Pancreas (tissue), 10 donors: ENCODE results near the gene PITPNM3. TPM values are rescaled to one million over a fixed set of nuclear protein-coding genes. Genes with fewer than 3 reads are reported as not detected.

ENCODE experiments used
- ATAC-seq, 4 donors: fragments of 200-7000 bp; cut with Tn5 transposase; one replicate each; pipeline versions ENCODE4 v1.8.0 to v1.9.1; 2020; ENCODE audit warnings: mild to moderate bottlenecking in 4 of 4, moderate library complexity in 4 of 4
- DNase-seq, 6 donors: peaks; one replicate each; pipeline ENCODE4 v3.0.0-alpha.2; 2020
- FAIRE-seq: peaks from 2 replicates; lab custom pipeline; 2012; peaks lifted over from hg19 to GRCh38; lab: Jason Lieb, UNC
- H3K27ac ChIP-seq, 4 donors: fragments of 200-600 bp; sonication (generic); 1 replicate in 3 of 4; 2 replicates in 1 of 4; pipeline versions ENCODE4 v1.5.0 to v1.8.0; 2020
- H3K27me3 ChIP-seq, 4 donors: fragments of 200-600 bp; one replicate each; pipeline ENCODE4 v1.8.0; 2021
- H3K36me3 ChIP-seq, 3 donors: fragments of 200-600 bp; sonication (generic) in 1 of 3; one replicate each; pipeline versions ENCODE4 v1.5.0 to v1.8.0; 2020 to 2021
- H3K4me1 ChIP-seq, 3 donors: fragments of 200-600 bp; one replicate each; pipeline ENCODE4 v1.8.0; 2021
- H3K4me3 ChIP-seq, 4 donors: fragments of 200-600 bp; sonication (generic) in 2 of 4; one replicate each; pipeline versions ENCODE4 v1.5.0 to v1.8.0; 2020 to 2021
- H3K9me3 ChIP-seq, 4 donors: fragments of 200-600 bp; one replicate each; pipeline ENCODE4 v1.8.0; 2021
- CTCF ChIP-seq, 4 donors: fragments of 200-600 bp; sonication (generic) in 3 of 4; IDR thresholded peaks; one replicate each; pipeline versions ENCODE4 v1.5.0 to v1.8.0; 2021; ENCODE audit warnings: antibody characterized with exemption in 4 of 4
- WGBS, 2 donors: extraction: QIAGEN DNeasy Blood & Tissue Kit; methylation state at CpG; one replicate each; pipeline ENCODE4 v1.1.7; 2013; 5-methylcytosine and 5-hydroxymethylcytosine counted together
- intact Hi-C, 3 donors: fragments of 100-400 bp; cut with DNase I; formaldehyde crosslinking; loops; one replicate each; pipeline versions ENCODE4 v1.11.1 to v1.14.2; 2022
- polyA plus RNA-seq, 2 donors: library from polyadenylated mRNA; stranded (reverse); fragments of 200-250 nt; gene quantifications; one replicate each; pipeline ENCODE4 v1.2.3, GENCODE V29; 2013
- total RNA-seq, 6 donors: library from RNA; stranded (reverse); fragmentation: NEBNext Ultra II Directional in 4 of 6; extraction: Animal tissue kit (Norgen Biotek cat#: 25700) in 4 of 6; gene quantifications; one replicate each; pipeline versions ENCODE4 v1.2.1 to v1.2.4, GENCODE V29; 2021 to 2023
- donor health status: healthy with polysubstance abuse.
- donor health status: DM: no; HTN: no; CAD: no; lungs with moderate emphysema.
- donor health status: DM: no; HTN: no; CAD: no.
- donor health status: control.
- donor health status: control.
- donor health status: Bipolar disorder and iron deficiency.
- donor health status: DM: yes; HTN: yes; CAD: no.
- donor health status: DM: no; HTN: no; CAD: no.
- donor health status: DM: no; HTN: no; CAD: no.
- donor health status: DM: yes; HTN: yes; CAD: no.

Gene PITPNM3
- total and polyA plus RNA-seq, 8 donors, result 0.67 to 5.1 (median 2.5) TPM

- intact Hi-C loops, result no loop called here
- H3K36me3 ChIP-seq, result no peaks in the 10 kb centered on the region
- no peak overlapping the region for H3K27ac ChIP-seq
- no peak for DNase-seq
- no peak overlapping the region for H3K4me3 ChIP-seq
- no peaks in the 10 kb centered on the region for H3K4me1 ChIP-seq
- TF ChIP-seq CTCF (IDR thresholded peaks at IDR 0.05), result no peak
- FAIRE-seq, result no peak
- ATAC-seq, result no peak
- H3K9me3 ChIP-seq, result no peaks in the 10 kb centered on the region
- H3K27me3 ChIP-seq, result no peaks in the 10 kb centered on the region
- WGBS, 2 donors, result 66 to 70% methylated on average over 9 of the region's 9 CpGs
Measured at GRCh38 chr17:6480303-6480675, 76.1 kb downstream of the PITPNM3 start.

- TF ChIP-seq CTCF (IDR thresholded peaks at IDR 0.05), result no peak
- Histone ChIP-seq H3K36me3 (no peaks in the 10 kb centered on the region), H3K4me1 (no peaks in the 10 kb centered on the region), H3K4me3 (no peak overlapping the region), H3K27ac (no peak overlapping the region), H3K9me3 (no peaks in the 10 kb centered on the region), H3K27me3 (no peaks in the 10 kb centered on the region)
- 48 to 52% methylated on average over 13 of the region's 13 CpGs for WGBS, 2 donors
- no peak for ATAC-seq
- DNase-seq, result no peak
- intact Hi-C loops, result loop anchor here in 1 of 3 donors (10.0 kb wide), 1 partner anchor 165 kb away; the partner anchor contains the start of genes KIAA0753 and TXNDC17
- FAIRE-seq, result no peak
Measured at GRCh38 chr17:6479622-6480302, 76.6 kb downstream of the PITPNM3 start.

GRCh38 chr17:6478486-6478885 lies 77.9 kb downstream of the PITPNM3 start:
- DNase-seq (no peak), ATAC-seq (no peak), FAIRE-seq (no peak)
- no peaks in the 10 kb centered on the region for H3K27me3 ChIP-seq
- WGBS, 2 donors, result 85 to 86% methylated on average over 8 to 11 of the region's 11 CpGs
- no peak for TF ChIP-seq CTCF (IDR thresholded peaks at IDR 0.05)
- no peaks in the 10 kb centered on the region for H3K9me3 ChIP-seq
- H3K4me1 ChIP-seq, result no peaks in the 10 kb centered on the region
- H3K27ac ChIP-seq, result no peak overlapping the region
- no peak overlapping the region for H3K4me3 ChIP-seq
- intact Hi-C loops, result loop anchor here in 1 of 3 donors (10.0 kb wide), 1 partner anchor 166 kb away; the partner anchor contains the start of genes KIAA0753 and TXNDC17
- no peaks in the 10 kb centered on the region for H3K36me3 ChIP-seq

GRCh38 chr17:6477831-6478383 lies 78.4 kb downstream of the PITPNM3 start:
- Histone ChIP-seq H3K4me3 (no peak overlapping the region), H3K9me3 (no peaks in the 10 kb centered on the region), H3K27ac (no peak overlapping the region), H3K27me3 (no peaks in the 10 kb centered on the region), H3K4me1 (no peaks in the 10 kb centered on the region), H3K36me3 (no peaks in the 10 kb centered on the region)
- 81 to 88% methylated on average over 14 of the region's 14 CpGs for WGBS, 2 donors
- DNase-seq (no peak), FAIRE-seq (no peak), ATAC-seq (no peak)
- intact Hi-C loops, result loop anchor here in 1 of 3 donors (10.0 kb wide), 1 partner anchor 167 kb away; the partner anchor contains the start of genes KIAA0753 and TXNDC17
- no peak for TF ChIP-seq CTCF (IDR thresholded peaks at IDR 0.05)

- WGBS, 2 donors, result 83 to 84% methylated on average over 10 of the region's 10 CpGs
Measured at GRCh38 chr17:6476810-6477179, 79.6 kb downstream of the PITPNM3 start.

More at GRCh38 chr17:6476810-6477179, 79.6 kb downstream of the PITPNM3 start:
- intact Hi-C loops, result loop anchor here in 1 of 3 donors (10.0 kb wide), 1 partner anchor 168 kb away; the partner anchor contains the start of genes KIAA0753 and TXNDC17
- Histone ChIP-seq H3K36me3 (no peaks in the 10 kb centered on the region), H3K4me3 (no peak overlapping the region), H3K4me1 (no peaks in the 10 kb centered on the region), H3K27me3 (no peaks in the 10 kb centered on the region), H3K27ac (no peak overlapping the region), H3K9me3 (no peaks in the 10 kb centered on the region)
- DNase-seq (no peak), ATAC-seq (no peak), FAIRE-seq (no peak)
- no peak for TF ChIP-seq CTCF (IDR thresholded peaks at IDR 0.05)
